Hematopoietic multipotent progenitor cell treated with erythropoietin and hydrocortisone succinate and interleukin-3 and kit ligand, for 15 days (in vitro differentiated cells): ENCODE results near the gene VAPA.

Experiments
- DNase-seq: peaks from one replicate; pipeline ENCODE4 v3.0.0-alpha.2; 2015; ENCODE audit warnings: low spot score

The VAPA gene

GRCh38 chr18:9914584-9915290 lies 921 bp downstream of the VAPA start:
- DNase-seq = peak; percentile 83

GRCh38 chr18:9915291-9916076 lies 1.7 kb downstream of the VAPA start:
- DNase-seq = no peak

- no peak for DNase-seq
Measured at GRCh38 chr18:9916077-9916639, 2.3 kb downstream of the VAPA start.

GRCh38 chr18:9916808-9917207 lies 3.0 kb downstream of the VAPA start:
- no peak for DNase-seq

- DNase-seq = no peak
Measured at GRCh38 chr18:9918016-9918680, 4.3 kb downstream of the VAPA start.

- DNase-seq = no peak
Measured at GRCh38 chr18:9919564-9920232, 5.9 kb downstream of the VAPA start.

DNA sequence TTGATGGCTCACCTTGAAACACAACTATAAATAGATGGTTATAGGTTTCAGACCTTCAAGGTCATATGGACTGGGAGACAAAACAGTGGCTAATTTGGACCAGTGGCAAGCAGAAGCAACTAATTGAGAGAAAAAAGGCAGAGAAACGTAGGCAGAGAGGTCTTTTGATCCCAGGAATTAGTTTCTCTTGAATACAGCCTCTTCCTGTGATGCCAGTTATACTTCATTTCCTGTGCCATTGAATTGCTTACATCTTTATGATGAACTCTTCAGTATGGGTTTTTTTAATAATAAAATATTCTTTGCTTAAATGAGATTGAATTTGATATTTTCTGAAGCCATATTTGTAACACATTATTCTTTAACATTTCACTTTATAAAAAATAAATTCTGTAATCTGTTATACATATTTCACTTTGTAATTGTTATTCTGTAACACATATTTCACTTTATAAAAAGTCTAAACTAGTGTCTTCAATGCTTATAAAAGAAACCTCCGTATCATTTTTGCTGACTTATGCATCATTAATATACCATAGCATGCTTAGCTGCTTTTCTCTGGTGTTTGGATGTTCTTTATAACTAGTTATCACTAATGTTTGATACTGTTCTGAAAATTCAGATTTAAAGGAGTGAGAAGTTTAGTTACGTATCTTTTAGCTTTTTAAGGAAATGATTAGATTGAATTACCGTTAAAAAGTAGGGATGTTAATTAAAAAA lies 8.9 kb downstream of the VAPA start:
- DNase-seq = no peak

GRCh38 chr18:9924371-9924943 lies 10.6 kb downstream of the VAPA start:
- no peak for DNase-seq

DNA sequence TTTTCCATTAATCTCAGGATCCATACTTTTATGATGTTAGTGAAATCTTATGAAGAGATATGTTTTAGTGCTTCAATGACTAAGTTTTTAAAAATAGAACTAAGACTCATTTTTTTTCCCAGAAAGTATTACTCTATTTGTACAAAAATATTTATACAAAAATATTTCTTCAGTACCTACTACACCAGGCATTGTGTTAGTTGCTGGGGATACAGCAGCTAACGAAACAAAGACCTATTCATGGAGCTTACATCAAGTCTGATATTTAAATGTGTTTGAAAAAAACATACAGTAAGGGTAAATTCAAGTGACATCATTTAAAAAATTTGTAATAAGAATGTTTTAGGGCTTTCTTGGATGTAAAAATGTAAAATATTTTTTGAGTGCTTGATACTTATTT lies 11.6 kb downstream of the VAPA start:
- DNase-seq = no peak

DNA sequence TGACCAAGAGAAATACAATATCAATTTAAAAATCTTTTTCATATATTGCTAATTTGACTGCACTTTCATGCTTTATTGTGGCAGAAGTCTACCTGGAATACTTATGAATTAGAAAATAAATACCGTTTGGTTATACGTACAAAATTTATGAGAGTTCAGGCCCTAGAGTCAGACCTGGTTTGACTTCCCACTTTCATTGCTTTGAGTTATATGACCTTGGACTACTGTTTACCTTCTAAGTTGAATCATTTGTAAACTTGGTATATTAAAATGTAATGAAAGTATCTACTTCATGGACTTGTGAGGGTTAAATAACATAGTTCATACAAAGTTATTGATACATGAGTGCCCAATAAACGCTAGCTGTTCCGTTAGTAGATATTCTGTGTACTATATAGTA lies 12.0 kb downstream of the VAPA start:
- no peak for DNase-seq

- no peak for DNase-seq
Measured at GRCh38 chr18:9926223-9926894, 12.5 kb downstream of the VAPA start.

GRCh38 chr18:9926977-9927376 lies 13.2 kb downstream of the VAPA start:
- no peak for DNase-seq

- no peak for DNase-seq
Measured at GRCh38 chr18:9927392-9928063, 13.7 kb downstream of the VAPA start.

DNA sequence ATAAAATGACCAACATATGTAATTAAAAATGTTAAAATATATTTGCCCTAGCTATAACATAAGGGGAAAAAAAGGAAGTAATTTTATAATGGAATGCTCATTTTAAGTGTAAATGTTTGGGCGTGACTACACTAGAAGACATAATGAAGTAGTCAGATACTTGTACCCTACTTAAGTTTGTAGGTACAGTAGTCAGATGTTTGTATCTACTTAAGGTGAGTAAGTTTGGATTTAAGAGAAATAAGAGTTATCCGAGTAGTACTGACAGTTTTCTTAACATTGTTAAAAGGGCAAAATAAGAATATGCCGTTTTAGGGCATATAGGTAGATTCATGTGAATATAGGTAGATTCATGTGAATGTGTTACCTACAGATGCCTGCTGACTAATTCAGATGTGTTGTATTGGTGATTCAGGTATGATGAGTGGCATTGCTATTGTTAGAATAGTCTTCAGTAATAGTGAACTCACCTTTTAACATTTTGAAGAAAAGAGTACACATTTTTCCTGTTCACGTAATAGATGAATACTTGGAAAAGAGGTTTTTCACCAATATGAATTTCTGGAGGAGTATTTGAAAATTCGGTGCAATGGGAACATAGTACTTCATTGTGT lies 14.9 kb downstream of the VAPA start:
- DNase-seq = no peak

DNA sequence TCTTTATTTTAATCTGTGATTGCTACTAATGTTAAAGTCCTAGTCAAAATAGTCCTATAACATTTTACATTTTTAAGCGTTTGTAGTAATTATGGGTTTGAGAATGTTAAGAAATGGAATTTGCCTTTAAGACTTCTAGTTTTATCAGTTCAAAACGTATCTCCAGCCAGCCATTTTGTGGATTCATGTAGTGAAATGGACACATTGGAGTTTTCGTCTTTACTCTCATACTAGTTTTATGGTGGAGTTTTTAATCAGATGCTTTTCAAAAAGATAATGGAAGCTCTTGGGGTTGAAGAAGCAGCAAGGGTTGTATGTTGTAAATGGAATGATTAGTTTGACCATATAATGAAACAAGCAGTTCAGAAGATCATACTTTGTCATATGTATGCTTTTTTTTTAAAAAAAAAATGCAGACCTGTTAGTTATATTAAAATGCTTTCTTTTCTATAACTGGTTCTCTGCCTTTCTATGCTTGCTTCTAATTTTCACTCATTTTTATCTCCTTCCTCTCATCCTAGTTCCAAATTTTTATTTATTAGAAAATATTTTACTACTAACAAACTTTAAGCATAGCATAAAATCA lies 16.6 kb downstream of the VAPA start:
- no peak for DNase-seq

GRCh38 chr18:9931146-9931545 lies 17.3 kb downstream of the VAPA start:
- DNase-seq = no peak

GRCh38 chr18:9931678-9932077 lies 17.9 kb downstream of the VAPA start:
- no peak for DNase-seq

DNA sequence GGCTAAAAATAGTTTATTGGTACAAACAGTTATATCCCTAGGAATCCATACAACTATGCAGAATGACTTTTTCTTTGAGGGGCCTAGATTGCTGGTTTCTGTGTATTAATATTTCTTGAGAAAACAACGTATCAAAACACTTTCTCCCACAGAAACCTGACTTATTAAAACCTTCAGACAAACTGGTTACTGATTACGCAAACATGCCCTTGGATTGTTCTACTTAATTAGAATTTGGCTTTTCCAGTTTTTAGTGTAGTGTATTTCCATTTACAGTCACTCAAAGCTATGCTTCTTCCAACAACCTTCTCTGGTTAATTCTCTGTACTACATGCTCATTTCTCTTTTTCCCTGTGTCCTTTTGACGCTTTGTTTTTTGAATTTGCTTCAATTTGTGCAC lies 20.0 kb downstream of the VAPA start:
- DNase-seq = no peak

GRCh38 chr18:9934274-9934673 lies 20.5 kb downstream of the VAPA start:
- DNase-seq = no peak
